HG03097 (cell line): ENCODE results near the gene GJA10.

Experiments
- ATAC-seq: cut with Tn5 transposase; IDR thresholded peaks from one replicate; pipeline ENCODE4 v1.9.1; 2021; ENCODE audit not compliant: unreplicated experiment, low FRiP score

The GJA10 gene

DNA sequence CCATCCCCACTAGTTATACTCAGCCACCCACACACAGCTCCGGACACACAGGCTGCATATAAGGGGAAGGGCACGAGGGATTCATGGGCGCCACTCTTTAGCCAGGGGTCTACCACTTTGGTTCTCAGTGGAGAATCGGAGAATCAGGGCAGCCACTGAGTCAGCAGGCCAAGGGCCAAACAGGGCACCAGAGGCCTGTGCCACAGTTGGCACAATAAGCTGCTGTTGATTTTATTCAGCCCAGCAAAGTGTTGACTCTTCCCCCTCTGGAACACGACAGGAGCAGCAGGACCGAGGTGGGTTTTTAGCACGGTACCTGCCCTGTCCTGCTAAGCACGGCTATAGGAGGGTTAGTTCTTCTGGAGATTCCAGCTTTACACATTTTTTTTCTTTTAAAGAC lies 48.3 kb downstream of the GJA10 start:
- ATAC-seq, result no peak

DNA sequence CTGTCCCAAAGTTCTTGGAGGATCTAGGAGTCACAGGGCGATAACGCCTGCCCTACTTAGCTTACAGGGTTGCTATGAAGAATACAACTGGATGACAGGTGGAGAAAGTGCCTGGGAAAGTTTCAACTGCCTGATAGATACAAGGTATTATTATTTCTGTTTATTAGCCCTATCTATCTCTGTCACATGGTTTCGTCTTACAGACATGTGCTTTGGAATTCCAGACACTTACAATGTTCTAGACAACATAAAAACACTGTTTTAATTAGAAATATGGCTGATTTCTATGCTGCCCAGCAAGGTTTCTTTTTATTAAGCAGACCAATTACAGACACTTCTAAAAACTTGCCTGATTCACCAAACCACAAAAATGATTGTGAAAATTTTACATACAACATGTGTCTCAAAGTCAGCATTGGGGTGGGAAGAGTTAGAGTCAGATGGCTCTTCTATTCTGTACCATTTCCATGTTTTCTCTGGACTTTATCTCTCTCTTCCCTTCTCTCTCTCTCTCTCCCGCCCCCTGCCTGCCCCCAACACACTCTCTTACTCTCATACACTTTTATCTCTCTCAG lies 50.0 kb downstream of the GJA10 start:
- ATAC-seq, result no peak

GRCh38 chr6:89944826-89945407 lies 50.6 kb downstream of the GJA10 start:
- ATAC-seq, result no peak
